ENCODE measurements around the gene CELF2.

The CELF2 gene

DNA sequence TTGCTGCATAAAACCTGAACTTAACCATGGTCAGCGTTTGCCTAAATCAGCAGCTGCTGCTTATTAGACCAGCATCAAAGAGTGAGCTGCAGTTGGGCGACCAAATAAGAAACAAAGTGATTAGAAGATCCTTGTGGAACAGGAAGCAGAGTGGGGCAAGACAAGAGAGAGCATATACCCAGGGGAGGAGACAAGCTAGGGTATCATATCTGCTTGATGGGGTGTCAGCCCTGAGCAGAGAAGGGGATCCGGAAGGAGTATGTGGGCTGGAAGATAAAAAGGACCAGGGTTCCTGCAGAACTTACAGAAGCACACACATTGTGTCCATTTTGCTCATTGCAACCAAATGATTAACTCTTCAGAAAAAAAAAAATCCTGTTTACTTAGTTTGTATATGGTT, 213.6 kb downstream of the CELF2 start:
- no peak for DNase-seq

DNA sequence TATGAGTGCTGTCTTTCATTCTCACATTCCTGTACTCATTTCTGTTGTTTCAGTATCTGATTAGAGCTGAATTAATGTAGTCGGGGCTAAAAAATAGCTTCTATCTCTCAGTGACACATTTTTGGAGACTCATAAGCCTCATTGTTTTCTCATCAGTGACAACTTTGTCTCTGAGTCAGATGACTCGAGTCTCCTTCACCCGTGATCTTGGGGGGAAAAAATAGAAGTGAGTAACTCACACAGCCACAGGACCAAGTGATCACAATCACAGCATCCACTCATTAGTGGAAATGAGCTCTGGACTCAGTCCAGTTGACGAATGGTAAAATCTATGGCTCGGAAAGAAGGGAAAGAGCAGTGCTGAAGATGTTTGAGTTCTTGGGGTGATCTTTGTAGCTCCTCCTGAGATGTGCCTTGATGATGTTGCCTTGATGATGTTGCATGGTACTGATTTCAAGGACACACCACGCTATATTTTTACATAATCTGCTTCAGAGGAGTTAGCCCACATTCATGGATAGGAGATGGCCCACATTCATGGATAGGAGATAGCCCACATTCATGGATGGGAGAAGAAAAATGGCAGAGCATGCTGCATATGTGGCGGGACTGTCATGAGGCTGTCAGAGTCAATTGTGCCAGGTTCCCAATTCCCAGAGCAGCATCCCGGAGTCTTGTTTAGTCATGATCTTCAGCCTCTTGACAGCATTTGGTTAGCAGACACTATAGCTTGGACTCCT, 214.7 kb downstream of the CELF2 start:
- DNase-seq = no peak

DNA sequence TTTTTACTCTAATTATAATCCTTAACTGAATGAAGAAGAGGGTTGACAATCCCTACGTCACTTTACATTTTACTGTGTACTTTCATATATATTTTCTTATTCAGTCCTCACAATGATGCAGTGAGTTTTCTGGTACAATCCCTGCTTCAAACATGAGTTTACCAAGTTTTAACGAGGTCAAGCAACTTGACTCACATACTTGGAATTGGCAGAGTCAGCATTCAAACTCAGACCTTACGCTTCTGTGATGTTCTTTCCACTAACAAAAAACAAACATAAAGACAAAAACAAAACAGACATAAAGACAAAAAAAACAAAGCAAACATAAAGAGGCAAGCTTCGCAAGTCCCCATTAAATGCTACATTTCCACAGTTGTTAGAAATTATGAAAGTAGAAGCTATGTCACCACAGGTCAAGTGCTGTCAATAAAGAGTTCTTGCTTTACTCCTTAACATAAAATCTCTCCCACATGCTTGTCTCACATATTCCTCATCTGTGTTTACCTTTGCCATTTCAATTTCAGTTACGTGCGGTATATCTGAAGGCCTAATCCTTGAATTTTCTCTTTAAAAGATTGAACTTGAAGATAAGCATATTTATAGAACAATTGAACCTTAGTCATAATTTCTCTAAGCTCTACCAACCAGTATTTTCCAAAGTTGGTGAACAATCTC, 217.3 kb downstream of the CELF2 start:
- DNase-seq = no peak

GRCh38 chr10:11235771-11236170, 218.1 kb downstream of the CELF2 start:
- DNase-seq = no peak

DNA sequence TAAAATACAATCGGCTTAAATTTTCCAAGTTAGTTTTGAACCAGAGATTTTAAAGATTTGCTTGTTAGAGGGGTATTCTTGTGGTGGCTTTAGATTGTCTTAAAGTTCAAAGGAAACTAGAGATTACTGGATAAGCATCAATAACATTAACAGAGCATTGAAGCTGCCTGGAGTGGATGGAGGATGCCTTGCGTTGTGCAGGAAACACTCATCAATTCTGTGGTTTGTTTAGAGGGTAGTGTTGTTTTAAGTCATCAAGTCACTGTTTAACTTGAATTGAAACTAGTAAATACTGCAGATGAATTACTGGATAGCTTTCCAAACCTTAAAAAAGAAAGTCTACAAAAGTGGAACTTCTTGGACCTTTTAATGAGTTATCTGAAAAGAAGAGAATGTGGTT, 218.6 kb downstream of the CELF2 start:
- DNase-seq = no peak

GRCh38 chr10:11237571-11237970, 219.9 kb downstream of the CELF2 start:
- no peak for DNase-seq

DNA sequence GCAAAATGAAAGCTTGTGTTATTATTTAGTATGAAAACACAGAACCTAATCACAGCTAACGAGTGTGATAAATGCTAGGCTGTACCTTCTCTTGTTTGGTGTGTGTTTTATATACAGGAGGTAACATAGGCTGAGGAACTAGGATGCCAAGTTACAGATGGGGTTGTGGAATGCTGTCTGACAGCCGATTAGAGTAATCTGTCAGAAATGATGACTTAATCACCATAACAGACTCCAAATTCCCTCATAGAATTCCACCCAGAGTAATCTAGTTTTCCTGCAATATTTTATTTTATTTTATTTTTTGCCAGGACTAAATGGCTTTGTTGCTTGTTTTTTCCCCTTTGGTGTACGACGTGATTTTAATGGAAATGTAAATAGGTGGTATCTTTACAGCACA, 221.2 kb downstream of the CELF2 start:
- no peak for DNase-seq

DNA sequence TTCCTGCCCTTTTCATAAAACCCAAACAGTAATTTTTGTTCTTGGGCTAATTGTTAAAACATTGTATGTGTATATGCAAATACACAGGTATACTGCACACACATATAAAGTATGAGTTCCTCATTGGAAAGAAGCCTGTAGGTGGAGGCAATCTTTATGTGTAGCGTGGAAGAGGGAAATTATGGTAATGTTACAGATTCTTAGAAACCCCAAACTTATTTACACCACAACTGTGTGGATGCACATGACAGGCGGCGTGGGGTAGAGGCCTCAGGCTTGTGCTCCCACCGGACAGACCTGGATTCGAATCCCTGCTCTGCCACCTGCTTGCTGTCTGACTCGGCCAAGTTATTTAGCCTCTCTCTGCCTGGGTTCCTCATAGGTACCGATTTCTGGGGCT, 223.0 kb downstream of the CELF2 start:
- peak; percentile 57 to 82 for DNase-seq

DNA sequence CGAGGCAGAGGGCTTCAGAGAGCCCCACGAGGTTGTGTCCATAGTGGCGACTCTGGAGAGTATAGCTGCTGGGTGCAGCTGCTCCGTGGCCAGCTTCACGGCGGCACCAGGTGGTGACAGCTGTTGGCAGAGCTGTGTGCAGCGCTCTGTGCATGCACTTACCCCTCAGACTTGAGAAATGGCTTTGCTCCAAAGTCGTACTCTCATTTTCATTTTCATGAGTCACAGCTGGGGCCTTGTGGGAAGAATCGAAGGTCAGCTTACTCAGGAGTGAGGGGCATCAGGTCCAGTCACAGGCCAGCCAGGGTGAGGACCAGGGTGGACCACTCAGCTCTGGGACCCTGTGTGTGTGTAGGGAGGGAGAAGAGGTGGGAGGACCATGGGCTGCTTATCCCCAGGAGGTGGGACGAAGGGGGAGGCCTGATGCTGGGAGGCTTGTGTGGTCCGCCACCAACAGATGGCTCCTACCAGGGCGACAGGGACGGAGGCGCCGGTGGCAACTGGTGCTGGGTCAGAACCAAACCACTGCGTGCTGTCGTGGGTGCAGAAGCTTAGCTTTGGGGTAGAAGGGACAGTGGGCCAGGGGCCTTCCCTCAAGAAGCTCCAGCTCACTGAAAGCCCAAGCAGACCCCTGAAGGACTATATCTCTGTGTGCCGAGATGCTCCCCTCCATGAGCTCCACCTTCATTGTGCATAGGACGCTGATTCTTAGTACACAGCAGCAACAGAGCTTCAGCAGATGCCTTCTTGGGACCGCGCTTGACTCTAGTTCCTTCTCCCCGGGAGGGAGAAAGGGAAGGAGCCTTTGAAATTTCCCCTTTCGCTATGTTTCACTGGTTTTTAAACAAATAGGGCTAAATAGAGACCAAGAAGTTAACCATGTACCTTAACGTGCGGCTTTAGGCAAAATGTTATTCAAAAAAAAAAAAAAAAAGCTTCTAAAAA, 225.0 kb downstream of the CELF2 start:
- peak; percentile 50 to 68 for DNase-seq

DNA sequence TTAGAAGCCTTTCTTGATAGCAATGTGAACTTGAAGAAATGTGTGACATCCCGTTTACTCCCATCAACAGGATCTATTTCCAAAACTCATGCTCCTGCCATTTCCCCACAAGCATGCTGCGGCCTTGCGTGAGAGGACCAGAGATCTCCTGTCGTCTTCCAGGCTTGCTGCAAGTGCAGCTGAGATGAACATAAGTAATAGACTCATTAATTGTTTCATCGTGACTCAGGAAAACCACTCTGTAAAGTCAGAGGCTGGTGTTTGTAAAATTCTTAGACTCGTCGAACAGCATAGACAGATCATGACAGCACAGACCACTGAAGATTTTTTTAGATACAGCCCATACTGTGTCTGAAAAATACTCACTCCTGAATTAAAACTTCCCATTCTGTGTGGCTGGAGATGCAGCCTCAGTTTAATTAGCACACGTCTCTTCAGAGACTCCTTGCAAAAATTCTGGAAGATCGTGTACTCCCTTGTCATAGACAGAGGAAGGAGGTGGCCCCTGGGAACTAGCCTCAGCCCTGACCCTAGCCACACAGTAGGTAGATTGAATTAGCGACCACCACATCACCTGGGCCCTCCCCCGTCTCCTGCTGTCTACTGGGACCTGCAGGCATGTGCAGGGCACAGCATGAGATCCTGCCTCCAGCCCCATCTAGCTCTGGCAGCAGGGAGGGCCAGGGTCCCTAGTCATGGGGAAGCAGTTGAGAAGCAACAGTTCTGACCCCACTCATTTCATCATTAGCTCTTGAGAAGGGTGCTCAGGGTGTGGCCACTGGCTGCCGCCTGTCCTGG, 226.0 kb downstream of the CELF2 start:
- DNase-seq = no peak

DNA sequence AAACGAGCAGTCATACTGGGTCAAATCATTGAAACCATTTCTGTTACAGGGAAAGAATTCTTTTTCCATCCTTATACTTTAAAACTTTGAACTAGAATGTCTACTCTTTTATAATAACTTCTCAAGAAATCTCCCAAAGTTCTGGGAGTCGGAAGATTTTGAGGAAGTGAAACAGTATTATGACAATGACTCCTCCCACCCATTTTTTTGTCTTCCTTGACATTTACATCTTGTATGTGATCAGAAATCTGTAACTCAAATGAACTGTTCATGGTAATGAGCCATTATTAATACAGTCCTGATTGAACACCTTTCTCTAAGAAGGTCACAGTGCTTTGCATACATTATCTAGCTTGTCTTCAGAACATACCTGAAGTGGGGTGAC, 227.4 kb downstream of the CELF2 start:
- peak; percentile 66 to 81 for DNase-seq

GRCh38 chr10:11245510-11245909, 227.8 kb downstream of the CELF2 start:
- DNase-seq = no peak

- no peak for DNase-seq
These were observed 228.4 kb downstream of the CELF2 start for GRCh38 chr10:11245981-11246590.

- DNase-seq = no peak
These were observed 229.2 kb downstream of the CELF2 start for GRCh38 chr10:11246752-11247467.

GRCh38 chr10:11249152-11249807, 231.6 kb downstream of the CELF2 start:
- no peak for DNase-seq

GRCh38 chr10:11249808-11250195, 232.1 kb downstream of the CELF2 start:
- DNase-seq = no peak

DNA sequence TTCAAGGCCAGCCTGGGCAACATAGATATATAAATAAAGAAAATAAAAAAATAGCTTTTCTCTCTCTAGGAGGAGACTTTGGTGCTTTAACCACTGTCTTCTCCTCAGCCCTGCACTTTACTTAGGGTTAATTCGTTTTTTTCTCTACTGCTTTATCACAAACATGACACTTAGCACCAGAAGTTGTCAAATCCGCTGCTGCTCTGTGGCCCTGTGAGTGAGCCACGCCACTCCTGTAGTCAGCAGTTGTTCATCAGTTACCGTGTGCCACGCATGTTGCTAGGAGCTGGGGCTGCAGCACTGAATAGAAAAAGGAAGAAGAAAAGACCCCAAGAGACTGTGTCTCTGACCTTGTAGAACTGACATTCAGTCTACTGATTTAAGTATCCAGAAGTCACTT, 232.6 kb downstream of the CELF2 start:
- no peak for DNase-seq

- DNase-seq = no peak
These were observed 235.2 kb downstream of the CELF2 start for GRCh38 chr10:11252887-11253286.

GRCh38 chr10:11253385-11254002, 235.8 kb downstream of the CELF2 start:
- DNase-seq = no peak

DNA sequence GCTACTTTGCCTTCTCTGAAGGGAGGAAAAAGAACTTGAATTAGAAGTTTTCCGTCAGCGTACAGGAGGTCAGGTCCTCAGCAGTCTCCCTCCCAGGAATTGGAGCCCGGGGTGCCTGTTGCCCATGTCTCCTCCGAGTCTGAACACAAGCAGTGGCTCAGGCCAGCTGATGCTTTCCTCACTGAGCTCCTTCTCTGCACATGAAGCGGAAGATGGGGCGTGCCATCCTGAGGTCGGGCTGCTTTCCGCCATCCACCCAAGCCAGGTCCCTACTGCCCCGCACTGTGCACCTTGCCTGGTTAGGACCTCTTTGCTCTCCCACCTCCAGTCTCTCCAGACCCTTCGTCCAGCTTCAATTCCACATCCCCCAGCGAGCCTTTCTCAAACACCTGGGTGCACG, 237.5 kb downstream of the CELF2 start:
- DNase-seq = no peak

Data from inflammatory macrophage treated with lipopolysaccharide for 1 hour (primary cell).